Upper lobe of right lung (tissue), 1 donor: ENCODE data around the gene CTNNA1. TPM values are rescaled to one million over a fixed set of nuclear protein-coding genes. Genes with fewer than 3 reads are reported as not detected.

ENCODE experiments used
- ATAC-seq: fragments of 200-7000 bp; cut with Tn5 transposase; one replicate; pipeline ENCODE4 v1.9.1; 2020; ENCODE audit warnings: mild to moderate bottlenecking, moderate library complexity
- DNase-seq: peaks from one replicate; pipeline ENCODE4 v3.0.0-alpha.2; 2020
- H3K27ac ChIP-seq: fragments of 200-600 bp; one replicate; pipeline ENCODE4 v1.8.0; 2022
- H3K27me3 ChIP-seq: fragments of 200-600 bp; one replicate; pipeline ENCODE4 v1.8.0; 2022; ENCODE audit warnings: mild to moderate bottlenecking
- H3K36me3 ChIP-seq: fragments of 200-600 bp; one replicate; pipeline ENCODE4 v1.8.0; 2022
- H3K4me1 ChIP-seq: fragments of 200-600 bp; one replicate; pipeline ENCODE4 v1.8.0; 2022
- H3K4me3 ChIP-seq: fragments of 200-600 bp; one replicate; pipeline ENCODE4 v1.8.0; 2022; ENCODE audit warnings: mild to moderate bottlenecking
- H3K9me3 ChIP-seq: fragments of 200-600 bp; one replicate; pipeline ENCODE4 v1.8.0; 2022
- CTCF ChIP-seq: fragments of 200-600 bp; IDR thresholded peaks from one replicate; pipeline ENCODE4 v1.8.0; 2022; ENCODE audit warnings: antibody characterized with exemption
- intact Hi-C: fragments of 100-400 bp; cut with DNase I; formaldehyde crosslinking; loops from one replicate; pipeline ENCODE4 v1.11.0; 2022
- total RNA-seq: library from RNA; stranded (reverse); fragmentation: NEBNext Ultra II Directional; extraction: Animal tissue kit (Norgen Biotek cat#: 25700); gene quantifications from one replicate; pipeline ENCODE4 v1.2.1, GENCODE V29; 2021
- donor health status: DM: no; HTN: yes; CAD: no; lungs with severe emphysema.

The CTNNA1 gene
- total RNA-seq, 1 donor from 2014 or later, result 362 TPM

DNA sequence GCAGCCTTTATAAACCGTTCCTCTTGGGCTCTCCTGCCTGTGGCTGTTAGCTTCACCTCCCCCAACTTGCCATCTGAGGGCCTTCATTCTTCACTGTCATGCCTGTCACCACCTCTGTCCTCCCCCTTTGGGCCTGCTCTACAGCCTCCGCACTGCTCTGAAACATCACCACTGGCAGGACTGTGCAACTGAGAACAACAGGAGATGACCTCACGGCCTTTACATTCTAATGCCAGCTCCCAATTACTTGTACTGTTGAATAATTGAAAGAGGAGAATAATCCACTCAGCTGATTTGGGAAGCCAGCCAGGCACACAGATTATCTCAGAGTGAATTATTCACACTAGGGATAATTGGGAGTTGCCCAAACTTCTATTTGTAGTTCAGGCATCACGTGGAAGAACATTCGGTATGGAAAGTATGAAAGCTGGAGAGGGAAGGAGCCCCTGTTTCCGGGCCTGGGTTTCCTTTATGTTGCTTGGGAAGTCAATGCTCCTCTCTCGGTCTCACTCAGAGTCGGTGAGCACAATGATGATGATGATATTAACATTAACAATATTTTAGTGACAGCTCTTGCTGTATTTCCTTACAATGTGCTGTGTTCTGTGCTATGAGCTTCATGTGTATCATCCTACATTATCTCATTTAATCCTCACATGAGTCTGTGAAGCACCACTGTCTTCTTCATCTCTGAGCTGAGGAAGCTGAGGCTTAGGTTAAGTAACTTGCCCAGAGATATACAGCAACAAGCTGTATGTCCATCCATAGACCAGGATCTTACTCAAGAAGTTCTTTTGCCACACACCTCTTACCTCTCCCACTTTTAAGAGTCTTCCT is 221.2 kb downstream of the CTNNA1 start:
- ATAC-seq (peak; percentile 48), DNase-seq (no peak)
- intact Hi-C loops, result no loop called here
- H3K4me3 ChIP-seq, result no peak overlapping the region
- H3K9me3 ChIP-seq, result no peaks in the 10 kb centered on the region
- H3K4me1 ChIP-seq, result peaks cover 33% of the 10 kb centered on the region
- no peak for TF ChIP-seq CTCF
- peak overlapping the region; percentile 68 for H3K27ac ChIP-seq
- H3K27me3 ChIP-seq, result no peaks in the 10 kb centered on the region
- H3K36me3 ChIP-seq, result no peaks in the 10 kb centered on the region

- H3K9me3 ChIP-seq, result no peaks in the 10 kb centered on the region
- no peak for DNase-seq
- peak overlapping the region; percentile 68 for H3K27ac ChIP-seq
- no peaks in the 10 kb centered on the region for H3K27me3 ChIP-seq
- no peak for TF ChIP-seq CTCF
- H3K36me3 ChIP-seq, result no peaks in the 10 kb centered on the region
- intact Hi-C loops, result no loop called here
- H3K4me1 ChIP-seq, result peaks cover 33% of the 10 kb centered on the region
- peak; percentile 61 for ATAC-seq
- H3K4me3 ChIP-seq, result no peak overlapping the region
These were observed 222.0 kb downstream of the CTNNA1 start for GRCh38 chr5:138975098-138975847.

DNA sequence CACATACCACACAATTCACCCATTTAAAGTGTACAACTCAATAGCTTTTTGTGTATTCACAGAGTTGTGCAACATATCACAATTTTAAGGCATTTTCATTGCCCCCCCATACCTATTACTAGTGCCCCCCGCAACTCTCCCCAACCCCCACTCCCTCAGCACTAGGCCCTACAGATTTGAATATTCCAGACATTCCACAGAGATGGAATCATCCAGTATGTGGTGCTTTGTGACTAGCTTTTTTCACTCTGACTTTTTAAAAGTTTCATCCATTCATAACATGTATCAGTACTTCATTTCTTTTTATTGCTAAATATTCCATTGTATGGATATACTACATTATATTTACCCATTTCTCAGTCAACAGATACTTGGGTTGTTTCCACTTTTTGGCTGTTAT is 224.9 kb downstream of the CTNNA1 start:
- DNase-seq, result no peak
- Histone ChIP-seq H3K4me1 (peaks cover 25% of the 10 kb centered on the region), H3K4me3 (no peak overlapping the region), H3K9me3 (no peaks in the 10 kb centered on the region), H3K36me3 (no peaks in the 10 kb centered on the region), H3K27me3 (no peaks in the 10 kb centered on the region), H3K27ac (no peak overlapping the region)
- intact Hi-C loops, result no loop called here
- ATAC-seq, result no peak
- no peak for TF ChIP-seq CTCF

GRCh38 chr5:138978581-138978980 is 225.4 kb downstream of the CTNNA1 start:
- Histone ChIP-seq H3K4me1 (peaks cover 21% of the 10 kb centered on the region), H3K27me3 (no peaks in the 10 kb centered on the region), H3K27ac (no peak overlapping the region), H3K9me3 (no peaks in the 10 kb centered on the region), H3K4me3 (no peak overlapping the region), H3K36me3 (no peaks in the 10 kb centered on the region)
- TF ChIP-seq CTCF, result no peak
- intact Hi-C loops, result no loop called here
- no peak for DNase-seq
- no peak for ATAC-seq

GRCh38 chr5:138979684-138980280 is 226.6 kb downstream of the CTNNA1 start:
- Histone ChIP-seq H3K36me3 (no peaks in the 10 kb centered on the region), H3K4me3 (no peak overlapping the region), H3K27me3 (no peaks in the 10 kb centered on the region), H3K27ac (no peak overlapping the region), H3K9me3 (no peaks in the 10 kb centered on the region), H3K4me1 (peaks cover 9% of the 10 kb centered on the region)
- TF ChIP-seq CTCF, result no peak
- intact Hi-C loops, result no loop called here
- no peak for ATAC-seq
- DNase-seq, result no peak
